ENCODE measurements around the gene YIF1A.
"Not testable (repeated sequence)": the region's sequence is repeated elsewhere in the genome, so short reads cannot be mapped to it uniquely, and the experiment has no call there.

YIF1A gene

GRCh38 chr11:66310803-66311440 is 22.0 kb upstream of the YIF1A start:
- not testable (repeated sequence) for DNase-seq

DNA sequence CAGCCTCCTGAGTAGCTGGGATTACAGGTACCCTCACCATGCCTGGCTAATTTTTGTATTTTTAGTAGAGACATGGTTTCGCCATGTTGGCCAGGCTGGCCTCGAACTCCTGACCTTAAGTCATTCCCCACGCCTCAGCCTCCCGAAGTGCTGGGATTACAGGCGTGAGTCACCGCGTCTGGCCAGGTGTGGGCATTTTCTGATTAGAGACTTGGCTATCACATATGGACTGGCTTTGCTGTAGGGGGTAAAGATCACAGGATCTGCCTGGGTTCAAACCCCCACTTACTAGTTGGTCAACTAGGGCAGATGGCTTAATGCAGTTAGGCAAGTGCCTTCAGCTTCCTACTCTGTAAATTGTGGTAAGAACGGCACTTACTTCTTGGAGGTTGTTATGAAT is 21.4 kb upstream of the YIF1A start:
- DNase-seq = no peak

GRCh38 chr11:66309475-66309874 is 20.5 kb upstream of the YIF1A start:
- DNase-seq = no peak

- DNase-seq = no peak
These were observed 13.7 kb upstream of the YIF1A start for GRCh38 chr11:66302656-66303055.

DNA sequence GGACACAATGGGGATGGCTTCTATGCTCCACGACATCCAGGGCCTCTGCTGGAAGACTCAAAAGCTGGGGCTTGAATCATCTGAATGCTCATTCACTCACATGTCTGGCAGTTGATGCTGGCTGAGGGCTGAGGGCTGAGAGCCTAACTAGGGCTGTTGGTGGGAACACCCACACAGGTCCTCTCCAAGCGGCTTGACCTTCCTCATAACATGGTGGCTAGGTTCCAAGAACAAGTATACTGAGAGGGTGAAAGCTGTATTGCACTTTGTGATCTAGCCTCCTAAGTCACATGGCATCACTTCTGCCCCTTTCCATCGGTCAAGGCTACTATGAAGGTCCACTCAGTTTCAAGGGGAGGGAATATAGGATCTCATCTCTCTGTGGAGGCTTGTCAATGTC is 10.2 kb upstream of the YIF1A start:
- no peak for DNase-seq

DNA sequence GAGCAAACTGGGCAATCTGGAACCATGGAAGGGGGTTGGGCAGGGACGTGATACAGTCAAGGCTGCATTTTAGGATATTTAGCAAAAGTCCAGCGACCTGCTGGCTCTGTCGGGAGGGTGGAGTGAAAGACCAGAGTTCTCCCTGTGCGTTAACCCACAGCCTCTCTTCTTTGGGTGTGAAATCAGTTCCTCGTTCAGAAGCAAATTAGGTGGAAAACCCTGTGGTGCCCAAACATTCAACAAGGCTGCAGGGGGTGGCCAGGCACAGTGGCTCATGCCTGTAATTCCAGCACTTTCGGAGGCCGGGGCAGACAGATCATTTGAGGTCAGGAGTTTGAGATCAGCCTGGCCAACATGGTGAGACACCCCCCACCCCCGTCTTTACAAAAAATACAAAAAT is 8.7 kb upstream of the YIF1A start:
- no peak for DNase-seq

DNA sequence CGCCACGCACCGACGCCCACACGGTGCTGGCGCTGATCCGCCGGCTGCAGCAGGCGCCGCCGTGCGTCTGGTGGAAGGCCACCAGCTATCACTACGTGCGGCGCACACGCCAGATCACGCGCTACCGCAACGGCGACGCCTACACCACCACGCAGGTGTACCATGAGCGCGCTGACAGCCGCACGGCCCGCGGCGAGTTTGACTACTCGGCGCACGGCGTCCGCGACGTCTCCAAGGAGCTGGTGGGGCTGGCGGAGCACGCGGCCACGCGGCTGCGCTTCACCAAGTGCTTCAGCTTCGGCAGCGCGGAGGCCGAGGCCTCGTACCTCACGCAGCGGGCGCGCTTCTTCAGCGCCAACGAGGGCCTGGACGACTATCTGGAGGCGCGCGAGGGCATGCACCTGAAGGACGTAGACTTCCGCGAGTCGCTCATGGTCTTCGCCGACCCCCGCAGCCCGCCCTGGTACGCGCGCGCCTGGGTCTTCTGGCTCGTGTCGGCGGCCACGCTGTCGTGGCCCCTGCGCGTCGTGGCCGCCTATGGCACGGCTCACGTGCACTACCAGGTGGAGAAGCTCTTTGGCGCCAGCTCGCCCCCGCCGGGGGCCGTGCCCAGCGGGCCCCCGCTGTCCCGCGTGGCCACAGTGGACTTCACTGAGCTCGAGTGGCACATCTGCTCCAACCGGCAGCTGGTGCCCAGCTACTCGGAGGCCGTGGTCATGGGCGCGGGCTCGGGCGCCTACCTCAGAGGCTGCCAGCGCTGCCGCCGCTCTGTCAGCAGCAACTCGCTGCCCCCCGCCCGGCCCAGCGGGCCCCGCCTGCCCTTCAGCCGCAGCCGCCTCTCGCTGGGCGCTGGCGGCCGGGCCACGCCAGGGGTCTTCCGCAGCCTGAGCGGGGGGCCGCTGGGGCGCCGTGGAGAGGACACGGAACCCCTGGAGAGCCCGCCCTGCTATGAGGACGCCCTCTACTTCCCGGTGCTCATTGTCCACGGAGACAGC is 6.0 kb upstream of the YIF1A start:
- no peak for DNase-seq

- DNase-seq = no peak
These were observed 5.1 kb upstream of the YIF1A start for GRCh38 chr11:66293777-66294625.

DNA sequence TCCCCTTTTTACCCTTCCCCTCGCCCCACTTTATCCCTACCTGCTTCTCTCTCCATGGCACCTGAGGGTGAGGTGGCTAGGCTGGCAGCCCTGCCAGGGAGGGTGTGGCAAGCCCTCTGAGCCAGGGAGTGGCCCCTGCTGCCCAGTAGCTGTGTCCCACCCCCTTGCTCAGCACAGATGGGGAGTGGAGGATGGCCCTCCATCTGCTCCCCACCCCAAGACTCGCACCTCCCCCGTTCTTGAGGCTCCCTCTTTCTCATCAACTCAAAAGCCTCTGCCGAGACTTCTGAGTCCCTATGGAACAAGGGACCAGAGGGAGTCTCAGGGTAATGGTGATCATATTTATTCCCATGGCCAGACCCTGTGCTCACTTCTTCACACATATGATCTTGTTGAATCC is 4.4 kb upstream of the YIF1A start:
- DNase-seq = no peak

DNA sequence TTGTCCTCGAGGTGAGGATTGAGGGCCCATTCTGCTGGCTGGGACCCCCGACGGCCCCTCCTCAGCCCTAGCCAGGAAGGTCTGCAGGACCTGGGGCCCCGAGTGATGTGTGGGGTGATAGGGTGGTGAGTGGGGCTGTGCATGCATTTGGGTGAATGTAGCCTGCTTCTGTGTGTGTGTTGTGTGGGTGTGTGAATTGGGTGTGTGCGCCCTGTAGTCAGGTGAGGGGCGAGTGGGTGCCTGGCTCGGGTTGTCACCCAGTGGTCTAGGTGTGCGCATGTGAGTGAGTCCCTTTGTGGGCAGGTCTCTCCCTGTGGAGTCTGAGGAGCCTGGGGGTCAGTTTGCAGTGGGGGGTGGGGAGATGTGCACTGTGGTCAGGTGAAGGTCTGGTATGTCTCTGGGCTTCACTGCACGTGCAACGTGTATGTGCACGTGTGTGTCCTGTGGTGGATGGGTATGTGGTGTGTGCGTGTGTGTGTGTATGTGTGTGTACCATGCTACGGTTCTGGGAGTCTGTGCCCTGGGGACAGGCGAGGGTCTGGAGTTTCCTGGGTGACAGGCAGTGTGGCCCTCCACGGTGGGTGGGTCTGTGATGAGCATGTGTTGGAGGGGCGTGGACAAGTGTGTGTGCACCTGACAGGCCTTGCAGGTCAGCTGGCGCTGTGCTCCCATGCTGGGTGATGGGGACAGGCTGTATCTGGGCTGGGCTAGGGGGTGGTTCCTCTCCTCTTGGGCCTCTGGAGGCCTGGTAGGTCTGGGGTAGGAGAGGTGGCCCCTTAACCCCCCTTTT is 3.8 kb upstream of the YIF1A start:
- no peak for DNase-seq

DNA sequence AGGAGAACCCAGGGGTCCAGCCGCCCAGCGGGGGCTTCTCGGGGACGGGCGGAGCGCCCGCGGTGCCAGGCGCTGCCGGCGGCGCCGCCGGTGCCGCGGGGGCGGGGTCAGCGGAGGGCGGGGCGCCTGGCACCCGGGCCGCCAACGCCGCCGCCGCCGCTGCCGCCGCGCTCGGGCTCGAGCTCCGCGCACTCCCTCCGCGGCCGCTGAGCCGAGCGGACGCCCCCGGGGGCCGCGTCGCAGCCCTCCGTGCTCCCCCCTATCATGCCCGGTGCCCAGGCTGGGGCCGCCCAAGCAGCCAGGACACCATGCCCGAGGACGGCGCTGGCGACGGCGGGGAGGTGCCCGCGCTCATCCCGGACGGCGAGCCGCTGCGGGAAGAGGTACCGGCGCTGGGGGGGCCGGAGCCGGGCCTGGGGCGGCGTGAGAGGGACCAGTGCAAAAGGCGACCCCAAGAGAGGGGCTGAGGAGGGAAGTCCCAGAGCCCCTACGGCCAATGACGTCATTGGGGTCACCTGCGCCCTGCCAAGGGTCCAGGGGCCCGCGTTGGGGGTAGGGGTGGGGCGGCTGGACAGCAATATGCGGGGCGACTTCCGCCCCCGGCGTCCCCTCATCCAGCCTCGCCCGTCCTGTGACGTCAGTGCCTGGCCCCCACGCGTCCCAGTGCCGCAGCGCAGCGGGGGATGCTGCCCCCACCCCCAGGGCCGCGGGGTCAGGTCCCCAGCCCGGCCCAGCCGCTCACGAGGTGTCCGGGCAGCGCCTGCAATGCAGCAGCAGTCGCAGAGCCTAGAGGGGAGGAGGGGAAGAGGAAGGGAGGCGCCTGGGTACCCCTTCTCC is 3.0 kb upstream of the YIF1A start, which contains the start of gene TMEM151A:
TMEM151A (plus strand) TSS at position 189 of the 837 bp plus-strand sequence; CDS start at position 309, 120 bp downstream.
- no peak for DNase-seq

DNA sequence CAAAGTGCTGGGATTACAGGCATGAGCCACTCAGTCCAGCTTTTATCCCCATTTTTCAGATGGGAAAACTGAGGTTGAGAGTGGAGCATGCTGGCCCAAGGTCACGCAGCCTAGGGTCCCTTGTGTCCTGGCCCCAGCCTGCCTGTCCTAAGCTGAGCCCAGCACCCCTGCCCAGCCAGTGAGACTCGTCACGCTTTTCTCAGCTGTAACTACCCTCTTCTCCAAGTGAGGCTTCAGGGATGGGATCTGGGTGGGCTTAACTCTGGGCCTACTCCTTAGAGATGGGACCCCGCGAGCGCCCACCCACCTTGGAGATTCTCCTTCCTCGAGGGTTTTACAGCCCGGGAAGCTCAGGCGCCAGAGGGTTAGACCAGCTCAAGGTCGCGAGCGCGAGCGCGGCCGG is 2.4 kb upstream of the YIF1A start:
- DNase-seq = no peak

DNA sequence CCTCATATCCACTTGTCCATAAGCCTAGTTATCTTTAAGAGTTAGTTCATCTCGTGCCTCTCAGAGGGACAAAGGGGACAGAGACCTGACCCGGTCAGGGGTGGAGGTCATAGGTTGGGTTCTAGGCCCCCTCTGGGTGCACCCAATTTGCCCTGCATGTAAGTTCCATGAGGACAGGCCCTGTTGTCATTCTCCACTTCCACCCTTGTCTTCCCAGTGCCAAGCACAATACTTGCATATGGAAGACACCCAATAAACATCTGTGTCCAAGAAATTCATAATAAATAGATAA is 1.3 kb upstream of the YIF1A start:
- no peak for DNase-seq

GRCh38 chr11:66289548-66290329 is 796 bp upstream of the YIF1A start:
- DNase-seq = no peak

GRCh38 chr11:66287889-66288670 is 863 bp downstream of the YIF1A start:
- DNase-seq = no peak

DNA sequence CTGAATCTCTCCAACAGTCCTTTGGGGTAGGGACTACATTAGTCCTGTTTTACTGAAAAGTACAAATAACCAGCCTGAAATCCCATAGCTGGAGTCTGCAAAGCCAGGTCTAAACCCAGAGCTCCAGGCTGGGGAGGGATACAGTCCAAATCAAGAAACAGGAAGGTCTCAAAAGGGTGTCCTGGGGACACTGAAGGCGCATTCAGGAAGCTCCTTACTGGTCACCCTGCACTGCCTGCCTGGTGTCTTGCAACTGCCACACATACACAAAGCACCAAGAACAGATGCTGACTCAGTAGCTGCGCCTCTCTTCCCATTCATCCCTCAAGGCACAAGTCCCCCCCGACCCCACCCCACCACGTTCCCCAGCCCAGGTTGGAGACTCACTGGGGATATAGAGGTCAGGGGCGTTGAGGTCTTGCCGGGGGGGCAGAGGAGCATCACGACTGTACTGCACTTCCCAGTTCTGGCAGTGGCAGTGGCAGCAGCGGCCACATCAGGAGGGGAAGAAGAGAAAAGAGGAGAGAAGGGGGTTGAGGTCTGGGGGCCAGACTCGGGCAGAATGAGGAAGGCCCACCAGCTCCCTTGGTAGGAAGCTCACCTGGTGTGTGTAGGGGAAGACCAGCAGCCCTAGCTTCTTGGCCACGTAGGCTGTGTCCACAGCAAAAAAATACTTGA is 1.6 kb downstream of the YIF1A start:
- DNase-seq = no peak

DNA sequence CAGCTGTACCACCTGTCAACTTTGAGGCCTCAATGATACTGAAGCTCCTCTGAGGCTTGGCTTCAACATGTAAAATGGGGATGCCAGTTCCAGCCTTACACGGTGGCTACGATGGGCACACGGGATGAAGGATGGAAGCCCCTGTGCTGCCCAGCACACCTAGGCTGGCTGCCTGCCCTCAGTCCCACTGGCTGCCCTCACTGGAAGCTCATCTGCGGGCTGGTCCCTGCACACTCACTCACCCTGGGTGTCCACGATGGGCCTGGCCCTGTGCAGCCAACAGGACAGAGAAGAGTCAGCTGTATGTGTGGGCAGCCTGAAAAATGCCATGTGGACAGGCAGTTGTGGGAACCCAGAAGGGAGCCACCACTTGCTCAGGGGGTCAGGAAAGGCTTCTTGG is 2.2 kb downstream of the YIF1A start:
- no peak for DNase-seq

DNA sequence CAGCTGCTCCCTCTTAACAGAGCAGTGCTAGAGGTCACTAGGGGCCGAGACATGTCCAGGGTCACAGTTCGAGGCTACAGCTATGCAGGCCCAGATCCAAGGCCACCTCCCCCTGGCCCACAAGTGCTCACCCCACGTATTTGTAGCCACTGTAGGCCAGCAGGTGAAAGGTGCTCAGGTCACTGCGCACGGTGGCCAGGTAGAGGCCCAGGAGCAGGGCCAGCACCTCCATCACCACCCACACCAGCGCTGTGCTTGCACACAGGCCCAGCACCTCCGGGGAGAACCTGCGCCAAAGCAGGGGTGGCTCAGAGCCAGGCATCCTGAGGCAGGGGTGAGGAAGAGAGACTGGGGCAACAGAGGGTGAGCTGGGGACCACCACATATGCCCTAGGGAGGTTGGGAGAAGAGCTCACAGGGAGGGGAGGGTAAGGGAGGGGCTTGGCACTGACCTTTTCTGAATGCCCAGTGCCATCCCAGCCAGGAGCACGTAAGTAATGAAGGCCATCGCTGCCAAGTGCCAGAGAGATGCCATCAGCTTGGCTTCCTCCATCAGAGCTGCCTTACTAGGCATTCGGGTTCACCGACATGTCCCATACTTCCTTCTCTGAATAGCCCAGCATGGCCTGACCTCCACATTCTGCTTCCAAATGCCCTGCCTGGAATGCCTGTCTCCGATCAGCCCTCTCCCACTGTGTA is 3.5 kb downstream of the YIF1A start:
- DNase-seq = no peak
